Natural killer cell (primary cell): Measurements from ENCODE around the gene ATP6V1E1. TPM values are rescaled to one million over a fixed set of nuclear protein-coding genes. Genes with fewer than 3 reads are reported as not detected.
A peak's percentile ranks its signal among the peaks of the same experiment; 100 is the strongest.

ENCODE experiments used
- ATAC-seq, 3 donors: fragments of 150-1000 bp in 2 of 3; fragments of 200-7000 bp in 1 of 3; cut with Tn5 transposase; 1 replicate in 1 of 3; 2 replicates in 2 of 3; pipeline ENCODE4 v1.10.0; 2021; ENCODE audit warnings: mild to moderate bottlenecking in 2 of 3, moderate library complexity in 2 of 3
- DNase-seq, 2 donors: peaks; one replicate each; pipeline versions ENCODE4 v3.0.0 to v3.0.0-alpha.2; 2013 to 2021; ENCODE audit warnings: mixed read lengths in 1 of 2
- H3K27ac ChIP-seq: one replicate; pipeline ENCODE4 v1.5.1; 2013; ENCODE audit warnings: mild to moderate bottlenecking, low read length
- H3K27me3 ChIP-seq: one replicate; pipeline ENCODE4 v1.6.1; 2013; ENCODE audit warnings: low read length; ENCODE audit not compliant: control insufficient read depth, insufficient read depth
- H3K36me3 ChIP-seq: one replicate; pipeline ENCODE4 v1.6.1; 2013; ENCODE audit warnings: low read length; ENCODE audit not compliant: control insufficient read depth, insufficient read depth
- H3K4me1 ChIP-seq: one replicate; pipeline ENCODE4 v1.6.1; 2013; ENCODE audit warnings: low read length; ENCODE audit not compliant: control insufficient read depth, insufficient read depth
- H3K4me3 ChIP-seq: one replicate; pipeline ENCODE4 v1.5.1; 2013; ENCODE audit warnings: low read length
- H3K9me3 ChIP-seq: one replicate; pipeline ENCODE4 v1.6.1; 2013; ENCODE audit warnings: low read length; ENCODE audit not compliant: control insufficient read depth, insufficient read depth
- H3K27ac Mint-ChIP-seq, 2 donors: one replicate each; pipeline ENCODE4 v1.8.0; 2022; ENCODE audit warnings: mild to moderate bottlenecking in 2 of 2, mixed read lengths in 2 of 2, moderate library complexity in 1 of 2
- H3K27me3 Mint-ChIP-seq, 2 donors: one replicate each; pipeline ENCODE4 v1.8.0; 2022; ENCODE audit warnings: low read depth in 2 of 2, mixed read lengths in 2 of 2
- H3K36me3 Mint-ChIP-seq: one replicate; pipeline ENCODE4 v1.8.0; 2022; ENCODE audit warnings: mixed read lengths
- H3K4me1 Mint-ChIP-seq, 2 donors: one replicate each; pipeline ENCODE4 v1.8.0; 2022; ENCODE audit warnings: mixed read lengths in 2 of 2
- H3K4me3 Mint-ChIP-seq: one replicate; pipeline ENCODE4 v1.8.0; 2022; ENCODE audit warnings: mild to moderate bottlenecking, moderate library complexity, mixed read lengths
- H3K9me3 Mint-ChIP-seq, 2 donors: one replicate each; pipeline ENCODE4 v1.8.0; 2022; ENCODE audit warnings: mixed read lengths in 2 of 2
- WGBS: methylation state at CpG from one replicate; pipeline ENCODE4 v1.1.7; 2013; ENCODE audit warnings: missing lambda C conversion rate; ENCODE audit not compliant: insufficient coverage; 5-methylcytosine and 5-hydroxymethylcytosine counted together
- intact Hi-C: fragments of 100-400 bp; cut with micrococcal nuclease; formaldehyde crosslinking; loops from one replicate; pipeline ENCODE4 v1.14.2; 2022
- total RNA-seq, 4 donors: library from RNA; stranded (reverse); fragments of 120-200 nt in 1 of 4; gene quantifications; one replicate each; pipeline versions ENCODE4 v1.2.3 to v1.2.4, GENCODE V29; 2013 to 2022
- TF ChIP-seq, protein P1 (sequence below): fragments of 200-600 bp; IDR thresholded peaks from one replicate; pipeline ENCODE4 v1.8.0; 2022; ENCODE audit warnings: antibody characterized with exemption

The ATP6V1E1 gene
- total RNA-seq, 3 donors from 2014 or later (not counting 1 experiment from before 2014, with no cell fraction given): 75.8 to 79.8 (median 76.4) TPM

DNA sequence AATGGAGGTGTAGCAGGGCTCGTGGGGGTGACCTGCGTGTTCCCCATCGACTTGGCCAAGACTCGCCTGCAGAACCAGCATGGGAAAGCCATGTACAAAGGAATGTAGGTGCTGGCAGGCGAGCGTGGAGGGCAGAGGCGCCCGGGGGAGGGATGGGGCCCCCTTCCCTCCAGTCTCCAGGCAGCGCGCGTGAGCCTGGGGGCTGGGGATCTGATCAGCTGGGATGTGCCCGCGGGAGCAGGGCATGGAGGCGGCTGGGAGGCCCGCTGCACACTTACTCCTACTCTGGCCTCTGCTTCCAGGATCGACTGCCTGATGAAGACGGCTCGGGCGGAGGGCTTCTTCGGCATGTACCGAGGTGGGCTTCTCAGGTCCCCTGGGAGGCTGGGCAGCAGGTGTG, 47.5 kb downstream of the ATP6V1E1 start:
- H3K36me3 Mint-ChIP-seq: no peaks in the 10 kb centered on the region
- H3K27me3 Mint-ChIP-seq: peaks cover 0 to 3% of the 10 kb centered on the region in 2 donors
- H3K27ac Mint-ChIP-seq: no peak overlapping the region
- WGBS: 83% methylated on average over 21 of the region's 21 CpGs
- H3K9me3 Mint-ChIP-seq: no peaks in the 10 kb centered on the region
- no peak overlapping the region for H3K27ac ChIP-seq
- no peaks in the 10 kb centered on the region for H3K36me3 ChIP-seq
- no peaks in the 10 kb centered on the region for H3K4me1 Mint-ChIP-seq
- TF ChIP-seq, protein P1, sequence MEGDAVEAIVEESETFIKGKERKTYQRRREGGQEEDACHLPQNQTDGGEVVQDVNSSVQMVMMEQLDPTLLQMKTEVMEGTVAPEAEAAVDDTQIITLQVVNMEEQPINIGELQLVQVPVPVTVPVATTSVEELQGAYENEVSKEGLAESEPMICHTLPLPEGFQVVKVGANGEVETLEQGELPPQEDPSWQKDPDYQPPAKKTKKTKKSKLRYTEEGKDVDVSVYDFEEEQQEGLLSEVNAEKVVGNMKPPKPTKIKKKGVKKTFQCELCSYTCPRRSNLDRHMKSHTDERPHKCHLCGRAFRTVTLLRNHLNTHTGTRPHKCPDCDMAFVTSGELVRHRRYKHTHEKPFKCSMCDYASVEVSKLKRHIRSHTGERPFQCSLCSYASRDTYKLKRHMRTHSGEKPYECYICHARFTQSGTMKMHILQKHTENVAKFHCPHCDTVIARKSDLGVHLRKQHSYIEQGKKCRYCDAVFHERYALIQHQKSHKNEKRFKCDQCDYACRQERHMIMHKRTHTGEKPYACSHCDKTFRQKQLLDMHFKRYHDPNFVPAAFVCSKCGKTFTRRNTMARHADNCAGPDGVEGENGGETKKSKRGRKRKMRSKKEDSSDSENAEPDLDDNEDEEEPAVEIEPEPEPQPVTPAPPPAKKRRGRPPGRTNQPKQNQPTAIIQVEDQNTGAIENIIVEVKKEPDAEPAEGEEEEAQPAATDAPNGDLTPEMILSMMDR: no peak
- no peaks in the 10 kb centered on the region for H3K9me3 ChIP-seq
- no peak overlapping the region for H3K4me3 ChIP-seq
- H3K4me3 Mint-ChIP-seq: no peak overlapping the region
- intact Hi-C loops: no loop called here
- no peak for ATAC-seq
- no peaks in the 10 kb centered on the region for H3K4me1 ChIP-seq
- no peaks in the 10 kb centered on the region for H3K27me3 ChIP-seq
- no peak for DNase-seq

GRCh38 chr22:17580441-17581031, 48.0 kb downstream of the ATP6V1E1 start:
- H3K27ac ChIP-seq: no peak overlapping the region
- Mint-ChIP-seq H3K9me3 (no peaks in the 10 kb centered on the region), H3K27ac (no peak overlapping the region), H3K27me3 (peaks cover 0 to 3% of the 10 kb centered on the region in 2 donors), H3K36me3 (no peaks in the 10 kb centered on the region), H3K4me1 (no peaks in the 10 kb centered on the region), H3K4me3 (no peak overlapping the region)
- no peaks in the 10 kb centered on the region for H3K9me3 ChIP-seq
- H3K36me3 ChIP-seq: no peaks in the 10 kb centered on the region
- intact Hi-C loops: no loop called here
- DNase-seq (no peak), ATAC-seq (no peak)
- H3K27me3 ChIP-seq: no peaks in the 10 kb centered on the region
- no peaks in the 10 kb centered on the region for H3K4me1 ChIP-seq
- H3K4me3 ChIP-seq: no peak overlapping the region
- 81% methylated on average over 15 of the region's 15 CpGs for WGBS
- TF ChIP-seq, protein P1: no peak

- TF ChIP-seq, protein P1: no peak
- no peaks in the 10 kb centered on the region for H3K9me3 ChIP-seq
- 88% methylated on average over 14 of the region's 14 CpGs for WGBS
- no peak overlapping the region for H3K4me3 Mint-ChIP-seq
- H3K27me3 ChIP-seq: no peaks in the 10 kb centered on the region
- peaks cover 0 to 3% of the 10 kb centered on the region in 2 donors for H3K27me3 Mint-ChIP-seq
- ATAC-seq (peak in 1 of 3 donors; percentile 3), DNase-seq (no peak)
- no peaks in the 10 kb centered on the region for H3K4me1 Mint-ChIP-seq
- H3K36me3 ChIP-seq: no peaks in the 10 kb centered on the region
- no peaks in the 10 kb centered on the region for H3K36me3 Mint-ChIP-seq
- H3K9me3 Mint-ChIP-seq: no peaks in the 10 kb centered on the region
- no peak overlapping the region for H3K27ac ChIP-seq
- no peak overlapping the region for H3K4me3 ChIP-seq
- no peaks in the 10 kb centered on the region for H3K4me1 ChIP-seq
- H3K27ac Mint-ChIP-seq: no peak overlapping the region
- intact Hi-C loops: no loop called here
These were observed 49.0 kb downstream of the ATP6V1E1 start for GRCh38 chr22:17579535-17579981.
